Hepatocyte (in vitro differentiated cells): ENCODE measurements around the gene TNRC6A.
"Not testable (repeated sequence)": the region's sequence is repeated elsewhere in the genome, so short reads cannot be mapped to it uniquely, and the experiment has no call there.

Source experiments
- CTCF ChIP-seq: fragments of 200-600 bp; sonication (generic); IDR thresholded peaks from 2 replicates; pipeline ENCODE4 v1.5.1; 2016; ENCODE audit warnings: antibody characterized with exemption, mild to moderate bottlenecking; ENCODE audit not compliant: poor library complexity
- EZH2 ChIP-seq: fragments of 200-600 bp; sonication (generic); IDR thresholded peaks from 2 replicates; pipeline ENCODE4 v1.6.1; 2016; ENCODE audit warnings: antibody characterized with exemption, mild to moderate bottlenecking, borderline replicate concordance
- EZH2phosphoT487 ChIP-seq: fragments of 200-600 bp; sonication (generic); IDR thresholded peaks from one replicate; pipeline ENCODE4 v1.6.1; 2018; ENCODE audit warnings: antibody characterized with exemption, mild to moderate bottlenecking, low read depth, moderate library complexity; ENCODE audit not compliant: unreplicated experiment, severe bottlenecking

- TF ChIP-seq CTCF, EZH2, EZH2phosphoT487: not testable (repeated sequence)
Observed at GRCh38 chr16:24845031-24845365, 115.5 kb downstream of the TNRC6A start.
